Activated T-helper 1 cell treated with Interleukin-2 at 50 U/mL for 16 hours (primary cell): ENCODE results near the gene NUDT5.
"Not testable (repeated sequence)": the region's sequence is repeated elsewhere in the genome, so short reads cannot be mapped to it uniquely, and the experiment has no call there.

Experiments
- DNase-seq: peaks from one replicate; pipeline ENCODE4 v3.0.0-alpha.2; 2020; ENCODE audit warnings: low read depth

The NUDT5 gene

GRCh38 chr10:12195603-12196506 lies at the start of gene NUDT5, which contains the start of gene CDC123:
Gene NUDT5, minus strand, starts transcription at chr10:12195891. Its CDS starts 9,600 bp downstream, at chr10:12186291.
Gene CDC123, plus strand, starts transcription at chr10:12196188. Its CDS starts 58 bp downstream, at chr10:12196246.
- DNase-seq: peak; percentile 73

- DNase-seq: no peak
Observed at GRCh38 chr10:12243864-12244620, 48.4 kb upstream of the NUDT5 start.

GRCh38 chr10:12241810-12242529 lies 46.3 kb upstream of the NUDT5 start:
- no peak for DNase-seq

DNA sequence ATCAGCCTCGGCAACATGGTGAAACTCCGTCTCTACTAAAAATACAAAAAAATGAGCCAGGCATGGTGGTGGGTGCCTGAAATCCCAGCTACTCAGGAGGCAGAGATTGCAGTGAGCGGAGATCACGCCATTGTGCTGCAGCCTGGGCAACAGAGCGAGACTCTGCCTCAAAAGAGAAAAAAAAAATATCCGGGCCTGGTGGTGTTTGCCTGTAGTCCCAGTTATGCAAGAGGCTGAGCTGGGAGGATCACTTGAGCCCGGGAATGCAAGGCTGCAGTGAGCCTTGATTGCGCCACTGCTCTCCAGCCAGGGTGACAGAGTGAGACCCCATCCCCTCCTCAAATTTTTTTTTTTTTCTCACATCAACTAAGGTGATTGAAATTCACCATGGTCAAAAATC lies 43.1 kb upstream of the NUDT5 start:
- DNase-seq: no peak

DNA sequence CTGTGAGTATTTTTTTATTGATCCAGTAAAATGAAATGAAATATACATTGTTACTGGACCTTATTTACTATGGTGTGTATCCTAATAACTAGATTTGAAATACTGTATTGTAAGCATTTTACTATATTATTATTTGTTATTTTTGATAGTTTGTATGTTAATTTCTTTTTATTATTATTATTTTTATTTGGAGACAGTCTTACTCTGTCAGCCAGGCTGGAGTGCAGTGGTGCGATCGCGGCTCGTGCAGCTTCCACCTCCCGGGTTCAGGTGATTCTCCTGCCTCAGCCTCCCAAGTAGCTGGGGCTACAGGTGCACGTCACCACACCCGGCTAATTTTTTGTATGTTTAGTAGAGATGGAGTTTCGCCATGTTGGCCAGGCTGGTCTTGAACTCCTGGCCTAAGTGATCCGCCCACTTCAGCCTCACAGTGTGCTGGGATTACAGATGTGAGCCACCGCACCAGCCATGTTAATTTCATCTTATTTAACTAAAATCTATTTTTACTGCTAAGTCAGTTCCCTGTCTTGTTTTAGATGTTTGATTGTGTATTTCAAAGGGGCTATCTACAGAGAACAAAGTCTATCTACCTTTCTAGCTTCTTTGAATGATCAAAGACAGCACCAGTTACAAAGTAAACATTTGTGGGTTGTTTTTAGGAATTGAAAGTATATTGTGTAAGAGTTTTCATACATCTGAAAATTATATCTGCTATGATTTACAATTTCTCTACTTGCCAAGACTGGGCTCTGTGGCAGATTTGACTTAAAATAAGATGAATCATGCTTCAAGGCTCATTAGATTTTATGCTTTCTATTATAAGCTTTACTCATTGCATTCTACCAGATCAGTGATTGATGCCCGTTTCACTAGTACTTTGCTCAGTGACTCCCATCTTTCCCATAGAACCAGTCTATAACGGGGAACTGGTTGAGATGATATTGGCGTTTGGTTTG lies 41.9 kb upstream of the NUDT5 start:
- DNase-seq: no peak

GRCh38 chr10:12235796-12236195 lies 40.1 kb upstream of the NUDT5 start:
- DNase-seq: no peak

- DNase-seq: no peak
Observed at GRCh38 chr10:12235116-12235694, 39.5 kb upstream of the NUDT5 start.

DNA sequence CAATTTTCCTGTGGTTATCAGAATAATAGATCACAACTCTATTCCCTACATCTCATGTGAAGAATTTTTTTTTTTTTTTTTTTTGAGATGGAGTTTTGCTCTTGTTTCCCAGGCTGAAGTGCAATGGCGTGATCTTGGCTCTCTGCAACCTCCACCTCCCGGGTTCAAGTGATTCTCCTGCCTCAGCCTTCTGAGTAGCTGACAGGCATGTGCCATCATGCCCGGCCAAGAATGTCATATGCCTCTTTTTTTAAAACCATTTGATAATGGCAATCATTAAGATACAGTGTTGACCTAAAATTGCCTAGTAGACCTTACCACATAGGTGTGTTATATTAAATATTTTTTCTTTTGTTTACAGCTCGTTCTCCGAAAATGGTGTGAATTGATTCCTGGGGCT lies 39.0 kb upstream of the NUDT5 start:
- not testable (repeated sequence) for DNase-seq

DNA sequence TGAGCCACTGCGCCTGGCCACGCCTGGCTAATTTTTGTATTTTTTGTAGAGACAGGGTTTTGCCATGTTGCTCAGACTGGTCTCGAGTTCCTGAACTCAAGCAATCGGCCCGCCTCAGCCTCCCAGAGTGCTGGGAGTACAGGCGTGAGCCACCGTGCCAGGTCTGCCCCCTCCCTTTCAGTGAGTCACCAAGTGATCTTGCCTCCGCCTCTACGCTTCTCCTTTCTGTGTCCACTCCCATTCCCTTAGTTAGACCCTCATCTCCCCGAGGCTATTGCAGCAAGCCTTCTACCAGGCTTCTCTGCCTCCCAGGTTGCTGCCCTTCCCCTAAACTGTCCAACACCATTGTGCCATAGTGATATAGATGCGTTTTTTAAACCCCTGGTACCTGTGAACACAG lies 33.2 kb upstream of the NUDT5 start:
- DNase-seq: no peak

- DNase-seq: not testable (repeated sequence)
Observed at GRCh38 chr10:12226438-12226837, 30.7 kb upstream of the NUDT5 start.

- no peak for DNase-seq
Observed at GRCh38 chr10:12225444-12225843, 29.8 kb upstream of the NUDT5 start.

- DNase-seq: no peak
Observed at GRCh38 chr10:12221323-12222298, 25.9 kb upstream of the NUDT5 start.

DNA sequence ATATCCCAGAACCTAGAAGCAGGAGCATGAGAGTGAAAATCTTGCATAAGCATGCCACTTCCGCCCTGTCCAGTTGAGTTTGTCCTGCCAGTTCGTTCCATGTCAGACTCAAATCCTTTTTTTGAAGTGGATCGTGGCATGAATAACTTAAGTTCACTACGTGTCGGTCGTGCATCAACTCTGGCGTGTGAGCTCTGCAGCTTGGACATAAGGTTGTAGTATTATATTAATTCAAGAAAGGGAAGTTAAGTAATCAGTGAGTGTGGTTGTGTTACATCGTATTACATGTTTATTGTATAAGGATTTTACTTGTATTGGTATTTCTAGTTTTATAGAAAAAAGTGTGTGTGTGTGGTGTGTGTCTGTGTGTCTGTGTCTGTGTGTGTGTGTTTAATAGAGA lies 23.3 kb upstream of the NUDT5 start:
- DNase-seq: no peak

- DNase-seq: no peak
Observed at GRCh38 chr10:12214763-12215218, 19.1 kb upstream of the NUDT5 start.

- no peak for DNase-seq
Observed at GRCh38 chr10:12214093-12214492, 18.4 kb upstream of the NUDT5 start.

GRCh38 chr10:12213621-12214020 lies 17.9 kb upstream of the NUDT5 start:
- no peak for DNase-seq

- DNase-seq: no peak
Observed at GRCh38 chr10:12212454-12212853, 16.8 kb upstream of the NUDT5 start.

- no peak for DNase-seq
Observed at GRCh38 chr10:12208460-12208859, 12.8 kb upstream of the NUDT5 start.

DNA sequence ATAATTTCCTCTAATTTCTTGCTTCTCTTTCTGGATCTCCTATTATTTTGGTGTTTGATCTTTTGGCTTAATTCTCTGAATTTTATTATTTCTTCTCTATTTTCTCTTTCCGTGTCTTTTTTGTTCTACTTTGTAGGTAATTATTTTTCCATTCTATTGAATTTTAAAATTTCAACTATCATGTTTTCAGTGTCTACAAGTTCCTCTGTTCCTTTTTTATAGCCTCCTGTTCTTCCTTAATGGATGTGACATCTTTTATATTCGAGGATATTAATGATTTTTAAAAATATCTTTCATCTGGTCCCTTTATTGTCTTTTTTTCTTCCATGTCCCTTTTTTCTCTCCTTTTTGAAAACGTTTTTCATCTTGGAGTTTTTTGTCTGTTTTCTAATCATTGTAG lies 11.4 kb upstream of the NUDT5 start:
- no peak for DNase-seq

GRCh38 chr10:12205082-12205481 lies 9.4 kb upstream of the NUDT5 start:
- DNase-seq: no peak
